Measurements from ENCODE around the gene BRCC3.

The BRCC3 gene

DNA sequence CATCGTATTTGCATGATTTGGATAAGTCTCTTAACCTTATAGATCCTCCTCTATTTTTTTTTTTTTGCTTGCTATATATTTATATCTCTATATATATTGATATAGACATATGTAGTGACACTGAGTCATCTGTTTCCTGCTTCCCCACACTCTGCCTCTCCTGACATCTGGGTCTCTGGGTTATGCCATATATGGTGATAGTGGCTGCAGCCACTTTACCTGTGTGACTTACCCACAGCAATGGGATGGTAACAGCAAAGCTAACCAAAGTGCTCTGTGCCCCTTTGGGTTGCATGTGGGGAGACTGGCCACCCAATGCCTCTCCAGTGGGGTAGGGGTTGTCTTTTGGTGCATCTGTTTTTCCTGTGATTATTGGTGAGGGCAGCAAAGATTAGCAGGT, 14.8 kb upstream of the BRCC3 start:
- no peak overlapping the region for H3K4me3 ChIP-seq (ENCODE audit: low read depth, low read length)
- TF ChIP-seq CTCF (IDR thresholded peaks at IDR 0.05; ENCODE audit: insufficient read depth, low read length, missing control alignments), result no peak
- DNase-seq (ENCODE audit: low read depth, low spot score), result no peak
- POLR2A ChIA-PET, result no interaction called here
- CTCF ChIA-PET, result interaction anchor here (0.8 to 4.9 kb wide), 9 partner anchors 10 to 139 kb away, joined by 3 to 47 read pairs (median 4); partner anchors contain the start of genes CMC4 and MTCP1

- no peak for DNase-seq (ENCODE audit: low read depth, low spot score)
- POLR2A ChIA-PET, result no interaction called here
- peak; percentile 69 for TF ChIP-seq CTCF (IDR thresholded peaks at IDR 0.05; ENCODE audit: insufficient read depth, low read length, missing control alignments)
- CTCF ChIA-PET, result interaction anchor here (0.8 to 4.9 kb wide), 10 partner anchors 10 to 139 kb away, joined by 3 to 47 read pairs (median 6); partner anchors contain the start of genes CMC4 and MTCP1
- 0 out of 2 replicates have a peak overlapping the region, but pooled peaks have one; percentile 20 for H3K4me3 ChIP-seq (ENCODE audit: low read depth, low read length)
These were observed 14.2 kb upstream of the BRCC3 start for GRCh38 chrX:155056877-155057792.

DNA sequence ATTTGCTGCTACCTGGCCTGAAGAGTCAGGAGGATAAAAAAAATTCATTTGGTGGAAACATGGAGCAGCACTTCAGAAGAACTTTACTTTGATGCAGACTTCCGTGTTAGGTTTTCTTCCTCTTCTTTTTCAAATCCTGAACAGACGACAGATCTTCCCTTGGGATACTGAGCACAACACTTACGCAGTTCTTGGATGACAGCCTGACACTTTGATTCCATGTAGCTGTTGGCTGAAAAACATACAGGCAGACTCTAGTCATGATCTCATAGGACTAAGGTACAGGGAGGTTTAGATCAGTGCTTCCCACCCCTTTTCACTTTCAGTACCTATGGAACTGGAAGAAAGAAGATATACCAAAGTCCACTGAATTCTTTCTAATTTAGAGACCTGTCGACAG, 9.5 kb upstream of the BRCC3 start:
- no peak for TF ChIP-seq CTCF (IDR thresholded peaks at IDR 0.05; ENCODE audit: insufficient read depth, low read length, missing control alignments)
- no peak for DNase-seq (ENCODE audit: low read depth, low spot score)
- H3K4me3 ChIP-seq (ENCODE audit: low read depth, low read length), result no peak overlapping the region
- ChIA-PET POLR2A (no interaction called here), CTCF (interaction anchor here (1.6 kb wide), 1 partner anchor 25 kb away, joined by 4 read pairs; no protein-coding TSS in a partner anchor)

DNA sequence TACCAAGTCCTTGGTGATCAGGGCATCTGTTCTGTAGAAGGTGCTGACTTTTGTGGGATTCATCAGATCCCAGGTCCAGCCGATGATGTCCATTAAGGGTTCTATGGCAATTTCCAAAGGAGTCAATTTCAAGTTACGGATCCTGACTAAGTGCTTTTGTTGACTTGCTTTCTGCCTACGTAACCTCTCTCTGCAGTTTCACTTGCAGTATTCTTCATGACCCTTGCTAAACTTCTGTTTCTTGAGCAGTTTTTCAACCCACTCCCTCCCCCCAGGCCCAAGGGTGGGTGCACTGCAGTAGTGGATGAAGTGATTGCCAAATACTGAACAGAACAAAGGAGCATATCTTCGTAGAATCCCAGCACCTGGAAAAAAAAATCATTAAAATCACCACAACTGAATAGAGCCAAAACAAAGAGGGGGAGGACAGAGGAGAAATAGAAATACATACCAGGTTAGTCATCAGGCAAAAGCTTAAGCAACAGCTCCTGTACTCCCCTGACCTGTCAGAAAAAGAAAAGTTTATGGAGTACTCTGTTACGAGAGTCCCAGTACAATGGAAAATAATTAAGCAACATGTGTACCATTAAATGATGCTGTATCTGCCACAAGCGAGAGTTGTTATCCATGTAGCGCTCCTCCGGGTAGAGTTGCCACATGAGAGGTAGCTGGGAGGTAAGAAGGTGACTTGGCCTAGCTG, 6.1 kb upstream of the BRCC3 start:
- H3K4me3 ChIP-seq (ENCODE audit: low read depth, low read length), result no peak overlapping the region
- TF ChIP-seq CTCF (IDR thresholded peaks at IDR 0.05; ENCODE audit: insufficient read depth, low read length, missing control alignments), result no peak
- DNase-seq (ENCODE audit: low read depth, low spot score), result no peak
- CTCF ChIA-PET, result interaction anchor here (2.0 to 7.1 kb wide), 2 partner anchors 8 to 19 kb away, joined by 5 to 47 read pairs; no protein-coding TSS in a partner anchor
- POLR2A ChIA-PET, result no interaction called here

DNA sequence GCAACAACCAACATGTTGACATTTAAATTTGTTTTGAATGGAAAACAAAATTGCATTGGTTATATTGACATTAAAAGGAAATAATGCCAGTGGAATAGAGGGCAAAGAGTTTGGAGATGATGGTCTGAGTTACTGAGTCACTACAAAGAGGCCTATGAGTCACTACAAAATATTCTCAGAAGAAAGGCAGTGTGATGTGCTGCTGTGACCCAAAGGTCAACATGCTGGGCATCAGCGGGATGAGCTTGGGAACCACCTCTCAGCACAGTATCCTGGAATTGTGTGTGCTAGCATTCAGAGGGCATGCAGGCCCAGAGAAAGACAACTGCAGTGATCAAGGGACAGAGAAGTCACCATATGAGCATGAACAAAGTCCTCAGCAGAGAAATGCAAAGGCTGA, 3.1 kb upstream of the BRCC3 start:
- no peak for DNase-seq (ENCODE audit: low read depth, low spot score)
- H3K4me3 ChIP-seq (ENCODE audit: low read depth, low read length), result no peak overlapping the region
- ChIA-PET POLR2A (no interaction called here), CTCF (interaction anchor here (7.1 kb wide), 1 partner anchor 11 kb away, joined by 47 read pairs; no protein-coding TSS in a partner anchor)
- TF ChIP-seq CTCF (IDR thresholded peaks at IDR 0.05; ENCODE audit: insufficient read depth, low read length, missing control alignments), result no peak

GRCh38 chrX:155069414-155069813, 1.9 kb upstream of the BRCC3 start:
- no peak for TF ChIP-seq CTCF (IDR thresholded peaks at IDR 0.05; ENCODE audit: insufficient read depth, low read length, missing control alignments)
- POLR2A ChIA-PET, result no interaction called here
- DNase-seq (ENCODE audit: low read depth, low spot score), result no peak
- H3K4me3 ChIP-seq (ENCODE audit: low read depth, low read length), result peak overlapping the region; percentile 62; the same call in 1 of the 2 replicates
- CTCF ChIA-PET, result interaction anchor here (7.1 kb wide), 1 partner anchor 12 kb away, joined by 47 read pairs; no protein-coding TSS in a partner anchor

All from AG04449 (cell line).